HG02870 (cell line): ENCODE results near the gene GSK3B.
"Not testable (repeated sequence)": the region's sequence is repeated elsewhere in the genome, so short reads cannot be mapped to it uniquely, and the experiment has no call there.

Experiments
- ATAC-seq: cut with Tn5 transposase; IDR thresholded peaks from one replicate; pipeline ENCODE4 v1.9.1; 2021; ENCODE audit warnings: mild to moderate bottlenecking, moderate library complexity; ENCODE audit not compliant: unreplicated experiment

GSK3B gene

GRCh38 chr3:119888681-119889080 lies 205.6 kb downstream of the GSK3B start:
- not testable (repeated sequence) for ATAC-seq

GRCh38 chr3:119885746-119886530 lies 208.3 kb downstream of the GSK3B start:
- ATAC-seq, result no peak

DNA sequence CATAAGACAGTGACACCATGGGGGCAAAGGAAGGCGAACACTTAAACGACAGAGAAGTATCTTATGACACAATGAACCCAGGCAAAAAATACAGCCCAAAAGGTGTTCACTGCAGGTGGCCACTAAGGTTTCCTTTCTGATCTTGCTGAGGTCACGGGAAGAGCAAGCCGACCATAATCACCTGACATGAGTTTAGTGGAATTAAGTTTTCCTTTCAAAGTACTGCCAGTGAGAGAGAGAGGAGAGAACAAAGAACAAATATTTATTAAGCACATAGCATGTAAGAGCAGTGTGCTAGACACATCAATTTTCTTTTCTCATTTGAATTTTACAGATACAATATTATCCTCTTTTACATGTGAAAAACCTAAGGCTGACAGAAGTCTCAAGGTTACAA lies 210.1 kb downstream of the GSK3B start:
- ATAC-seq, result no peak

DNA sequence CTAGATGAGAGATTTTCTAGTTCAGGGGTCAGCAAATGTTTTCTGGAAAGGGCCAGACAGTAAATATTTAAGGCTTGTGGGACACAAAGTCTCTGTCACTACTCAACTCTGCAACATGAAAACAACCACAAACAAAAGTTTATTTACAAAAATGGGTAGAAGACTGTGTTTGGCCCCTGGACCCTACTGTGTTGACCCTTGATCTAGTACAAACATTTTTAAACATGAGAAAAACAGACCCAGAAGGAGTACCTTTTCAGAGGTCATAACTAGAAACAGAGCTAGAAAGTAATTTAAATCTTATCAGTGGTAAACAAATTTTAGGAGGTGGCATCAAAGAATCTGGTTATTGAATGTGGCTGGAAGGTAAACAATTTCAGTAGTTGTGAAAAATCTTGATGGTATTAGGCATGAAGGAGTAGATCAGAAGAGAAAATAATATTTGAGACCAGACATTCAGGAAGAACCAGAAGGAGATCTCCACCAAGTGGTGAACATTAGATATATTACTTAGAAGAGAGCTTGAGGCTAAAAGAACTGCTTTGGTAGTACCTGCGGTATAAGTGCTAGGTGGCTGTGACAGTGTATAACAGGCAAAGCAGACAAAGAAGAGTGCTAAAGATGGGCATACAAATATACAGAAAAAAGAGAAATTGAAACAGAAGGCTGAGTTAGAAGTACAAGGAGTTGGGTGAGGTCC lies 210.6 kb downstream of the GSK3B start:
- no peak for ATAC-seq

GRCh38 chr3:119880966-119881365 lies 213.3 kb downstream of the GSK3B start:
- no peak for ATAC-seq

DNA sequence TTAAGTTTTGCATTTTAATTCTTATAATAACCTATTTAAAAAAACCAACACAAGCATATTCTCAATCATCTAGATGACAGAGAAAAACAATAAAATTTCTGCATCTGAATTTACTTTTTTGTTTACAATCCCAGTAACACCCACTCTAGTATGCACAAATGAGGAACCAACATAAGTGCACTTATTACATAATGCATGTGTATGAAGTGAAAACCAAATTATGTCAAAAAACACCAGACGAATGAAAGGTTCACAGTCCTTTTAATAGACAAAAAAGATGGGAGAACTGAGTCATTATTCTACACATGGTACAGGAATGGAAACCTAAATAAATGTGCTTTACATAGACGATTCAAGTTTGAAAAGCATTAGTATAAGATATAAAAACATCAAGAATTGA lies 220.6 kb downstream of the GSK3B start:
- ATAC-seq, result no peak

GRCh38 chr3:119872773-119873172 lies 221.5 kb downstream of the GSK3B start:
- no peak for ATAC-seq

DNA sequence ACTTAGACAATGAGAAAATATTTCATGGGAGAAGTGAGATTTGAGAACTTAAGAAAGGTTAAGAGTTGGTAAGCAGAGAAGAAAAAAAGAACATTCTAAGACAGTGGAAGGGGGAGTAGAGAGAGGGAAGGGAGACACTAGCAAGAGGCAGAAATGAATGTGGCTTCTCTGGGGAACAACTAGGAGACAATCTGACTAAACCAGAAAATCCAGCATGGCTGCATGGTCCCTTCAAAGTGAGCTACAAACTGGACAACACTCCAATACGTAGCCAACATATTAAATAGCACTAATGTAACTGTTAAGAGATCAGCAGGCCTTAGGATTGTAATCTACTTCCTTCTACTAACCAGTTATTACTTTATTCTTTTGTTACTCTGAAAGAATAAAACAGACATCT lies 222.7 kb downstream of the GSK3B start:
- no peak for ATAC-seq

GRCh38 chr3:119870512-119870911 lies 223.7 kb downstream of the GSK3B start:
- ATAC-seq, result peak; percentile 59

- ATAC-seq, result no peak
These were observed 229.8 kb downstream of the GSK3B start for GRCh38 chr3:119864476-119864875.

DNA sequence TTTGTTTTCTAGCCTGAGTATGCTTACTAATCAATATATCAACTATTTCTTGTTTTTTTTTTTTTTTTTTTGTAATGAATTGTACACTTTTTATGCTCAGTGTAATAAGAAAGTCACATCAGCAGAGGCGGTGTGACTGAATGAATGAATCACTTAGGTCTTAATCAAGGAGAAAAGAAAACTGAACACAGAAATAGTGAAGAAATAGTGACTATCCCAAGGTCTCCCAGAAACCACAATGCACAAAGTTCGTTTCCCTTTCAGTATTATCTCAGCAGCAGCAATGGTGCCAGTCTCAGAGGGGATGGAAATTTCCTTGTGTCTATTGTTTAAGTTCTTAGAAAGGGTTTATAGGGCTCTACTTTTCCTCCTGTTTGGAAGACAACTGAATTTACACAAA lies 231.6 kb downstream of the GSK3B start:
- no peak for ATAC-seq

DNA sequence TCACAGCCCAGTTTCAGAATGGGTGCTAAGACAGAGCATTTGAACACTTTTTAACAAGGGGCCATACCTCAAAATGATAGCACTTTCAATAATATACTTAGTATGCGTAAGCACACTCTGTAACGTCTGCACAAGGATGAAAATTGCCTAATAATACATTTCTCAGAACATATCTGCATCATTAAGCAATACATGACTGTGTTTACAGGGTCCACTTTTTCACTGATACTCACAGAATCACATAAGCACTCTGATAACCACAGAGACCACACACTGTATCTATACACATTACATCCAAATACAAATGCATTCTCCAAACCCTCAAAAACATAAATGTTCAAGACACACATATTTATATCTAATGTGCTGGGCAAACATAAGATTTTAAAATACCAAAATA lies 232.6 kb downstream of the GSK3B start:
- ATAC-seq, result no peak

DNA sequence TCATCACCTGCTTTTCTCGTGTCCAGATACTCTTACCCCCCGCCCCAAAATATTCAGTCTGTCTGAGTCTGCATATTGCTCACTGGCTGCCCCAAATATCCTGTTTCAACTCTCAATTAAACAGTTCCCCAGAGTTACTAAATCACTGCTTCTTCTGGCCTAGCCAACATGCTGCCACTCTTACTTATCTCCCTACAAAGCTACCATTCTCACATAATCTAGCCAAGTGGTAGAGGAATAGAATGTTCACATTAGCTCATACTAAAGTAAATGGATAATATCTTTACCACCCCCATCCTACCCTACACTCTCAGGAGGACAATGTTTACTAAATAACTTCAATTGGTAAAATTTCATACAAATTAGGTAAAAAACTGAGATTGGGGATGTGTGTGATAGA lies 234.5 kb downstream of the GSK3B start:
- no peak for ATAC-seq

DNA sequence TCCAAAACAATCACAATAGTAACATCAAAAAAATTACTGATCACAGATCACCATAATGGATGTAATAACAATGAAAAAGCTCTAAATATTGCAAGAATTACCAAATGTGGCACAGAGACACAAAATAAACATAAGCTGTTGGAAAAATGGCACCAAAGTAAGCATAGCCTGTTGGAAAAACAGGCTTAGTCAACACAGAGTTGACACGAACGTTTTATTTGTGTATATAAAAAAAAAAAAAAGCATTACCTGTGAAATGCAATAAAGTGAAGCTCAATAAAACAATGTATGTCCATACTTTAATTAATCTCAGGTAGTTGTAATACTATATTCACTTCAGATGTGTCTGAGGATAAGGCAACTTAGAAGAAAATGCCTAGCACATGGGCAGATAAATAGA lies 235.3 kb downstream of the GSK3B start:
- ATAC-seq, result no peak

DNA sequence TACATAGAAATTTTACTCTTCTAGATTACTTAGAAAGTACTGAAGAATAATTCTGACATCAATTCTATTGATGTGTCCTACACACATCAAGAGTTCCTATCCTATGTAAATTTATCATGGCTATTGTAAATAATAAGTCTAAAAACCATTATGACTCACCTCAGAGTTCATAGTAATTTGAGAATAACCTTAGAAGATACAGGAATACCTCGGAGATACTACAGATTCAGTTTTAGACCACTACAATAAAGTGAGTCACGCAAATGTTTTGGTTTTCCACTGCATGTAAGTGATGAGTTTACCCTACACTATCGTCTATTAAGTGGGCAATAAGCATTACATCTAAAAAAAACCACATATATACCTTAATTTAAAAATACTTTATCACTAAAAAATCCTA lies 237.6 kb downstream of the GSK3B start:
- no peak for ATAC-seq

GRCh38 chr3:119849126-119849525 lies 245.1 kb downstream of the GSK3B start:
- no peak for ATAC-seq

- ATAC-seq, result no peak
These were observed 252.3 kb downstream of the GSK3B start for GRCh38 chr3:119841808-119842471.

DNA sequence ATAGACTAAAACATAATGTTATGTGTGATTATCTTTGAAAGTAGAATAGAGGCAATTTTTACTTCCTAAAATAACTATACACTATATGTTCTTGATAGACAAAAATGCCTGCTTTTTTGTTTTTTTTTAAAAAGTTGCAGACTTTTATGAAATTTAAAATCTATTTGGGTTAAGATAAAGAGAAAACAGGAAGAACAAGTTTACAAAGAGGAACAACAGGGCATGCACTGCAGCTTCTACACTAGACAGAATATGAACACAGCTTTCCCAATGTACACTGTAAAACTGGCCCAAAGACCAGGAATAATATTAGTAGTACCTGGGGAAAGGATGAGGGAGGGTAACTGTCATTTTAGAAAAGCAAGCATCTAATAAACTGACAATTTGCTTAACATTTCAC lies 258.7 kb downstream of the GSK3B start:
- ATAC-seq, result no peak

GRCh38 chr3:119834754-119835370 lies 259.4 kb downstream of the GSK3B start:
- ATAC-seq, result no peak

- ATAC-seq, result no peak
These were observed 262.3 kb downstream of the GSK3B start for GRCh38 chr3:119831941-119832371.

DNA sequence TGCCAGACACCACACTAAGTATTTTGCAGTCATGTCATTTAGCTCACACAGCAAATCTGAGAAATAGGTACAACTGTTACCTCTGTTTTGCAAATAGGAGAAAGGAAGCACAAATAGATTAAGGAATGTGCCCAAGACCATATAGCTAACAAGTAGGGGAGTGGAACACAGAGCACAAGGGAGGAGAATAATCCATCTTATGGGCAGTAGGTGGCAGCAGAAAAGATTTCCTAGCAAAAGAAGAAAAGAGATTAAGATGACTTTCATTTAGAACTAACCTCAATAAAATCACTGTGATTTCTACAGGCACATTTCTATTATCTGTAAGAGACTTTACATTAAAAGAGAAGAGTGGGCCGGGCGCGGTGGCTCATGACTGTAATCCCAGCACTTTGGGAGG lies 263.2 kb downstream of the GSK3B start:
- ATAC-seq, result no peak
